ENCODE results near the gene GHRH.

Gene GHRH

GRCh38 chr20:37260923-37261322 is 691 bp downstream of the GHRH start:
- no peak for DNase-seq (ENCODE audit: low read depth in 2 of 2)

DNA sequence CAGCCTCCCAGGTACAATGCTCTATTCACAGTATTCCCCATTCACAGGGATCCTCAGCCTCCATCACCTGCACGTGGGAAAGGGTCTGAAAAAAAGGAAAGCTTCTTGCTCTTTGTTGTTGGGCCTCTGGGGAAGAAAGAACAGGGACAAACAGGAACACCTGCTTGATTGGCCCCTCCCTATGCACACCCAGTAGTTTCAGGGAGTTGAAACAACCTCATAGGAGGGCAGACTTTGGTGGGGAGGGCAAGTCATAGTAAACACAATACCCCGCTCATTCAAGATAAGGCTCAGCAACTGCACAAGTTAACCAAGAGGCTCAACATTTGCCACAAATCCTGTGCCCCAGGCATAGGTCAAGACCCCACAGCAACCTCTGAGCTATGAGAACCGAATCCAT is 1.7 kb downstream of the GHRH start:
- no peak for DNase-seq (ENCODE audit: low read depth in 2 of 2)

DNA sequence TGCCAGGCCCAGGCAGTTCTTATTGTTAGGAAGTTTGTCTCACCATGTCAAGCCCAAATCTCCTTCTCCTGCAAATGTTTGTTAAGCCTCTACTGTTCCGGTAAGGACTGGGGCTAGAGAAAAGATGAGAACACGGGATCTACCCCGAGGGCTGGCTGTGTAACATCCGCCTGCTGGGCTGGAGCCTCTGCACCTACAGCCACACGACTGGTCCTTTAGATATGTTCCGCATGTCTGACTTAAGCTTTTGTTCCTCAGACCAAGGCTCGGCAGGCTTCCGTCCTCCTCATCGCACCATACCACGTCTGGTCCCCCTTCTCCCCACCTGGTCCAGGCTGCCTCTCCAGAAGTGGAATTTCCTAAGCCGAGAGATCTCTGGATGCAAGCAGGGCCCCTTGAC is 2.6 kb downstream of the GHRH start:
- DNase-seq (ENCODE audit: low read depth in 2 of 2) = no peak

- DNase-seq (ENCODE audit: low read depth in 2 of 2) = no peak
Measured at GRCh38 chr20:37257988-37258387, 3.6 kb downstream of the GHRH start.

GRCh38 chr20:37257530-37257929 is 4.1 kb downstream of the GHRH start:
- no peak for DNase-seq (ENCODE audit: low read depth in 2 of 2)

DNA sequence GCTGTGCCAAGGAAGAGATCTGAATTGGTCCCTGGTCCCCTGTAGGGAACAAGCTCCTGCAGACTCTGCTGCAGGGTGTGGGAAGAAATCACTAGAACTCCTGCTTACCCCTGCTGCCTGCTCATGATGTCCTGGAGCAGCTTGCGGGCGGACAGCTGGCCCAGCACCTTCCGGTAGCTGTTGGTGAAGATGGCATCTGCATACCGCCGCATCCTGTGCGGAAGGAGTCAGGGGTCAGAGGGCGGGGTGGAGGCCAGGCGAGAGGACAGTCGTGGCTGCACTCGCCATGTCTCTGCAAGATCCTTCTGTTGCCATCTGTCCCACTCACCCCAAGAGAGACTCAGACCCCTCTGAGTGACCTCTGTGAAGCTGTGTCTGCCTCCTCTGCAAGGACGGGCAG is 5.3 kb downstream of the GHRH start:
- DNase-seq (ENCODE audit: low read depth in 2 of 2) = no peak

DNA sequence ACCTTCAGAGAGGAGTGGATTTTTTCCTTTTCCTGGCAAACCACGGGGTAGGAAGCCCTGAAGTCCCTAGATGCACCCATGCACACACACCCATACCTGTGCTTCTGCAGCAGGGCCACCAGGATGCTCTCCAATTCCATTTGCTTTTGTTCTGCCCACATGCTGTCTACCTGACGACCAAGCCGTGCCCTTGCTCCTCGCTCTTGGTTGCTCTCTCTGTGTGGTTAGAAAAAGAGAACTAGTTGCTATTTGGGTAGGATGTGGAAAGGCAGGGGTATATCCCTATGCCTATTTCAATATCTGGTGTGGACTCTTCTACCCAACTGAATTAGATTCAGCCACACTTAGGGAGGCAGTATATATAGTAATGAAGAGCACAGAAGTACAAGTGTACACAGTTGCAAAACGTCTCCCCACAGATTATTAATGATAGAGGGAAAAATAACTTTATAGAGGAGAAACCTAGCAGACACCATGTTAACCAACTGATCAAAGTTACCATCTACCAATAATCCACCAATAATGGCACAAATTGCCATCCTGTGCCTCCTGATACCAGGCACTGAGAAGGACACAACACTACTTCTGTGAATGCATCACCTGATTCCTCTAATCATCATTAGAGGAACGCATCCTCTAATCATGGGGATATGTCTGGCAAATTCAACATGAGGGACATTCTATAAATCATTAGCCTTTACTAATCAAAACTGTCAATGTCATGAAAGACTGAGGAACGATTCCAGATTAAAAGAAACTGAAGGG is 7.3 kb downstream of the GHRH start:
- DNase-seq (ENCODE audit: low read depth in 2 of 2) = no peak

DNA sequence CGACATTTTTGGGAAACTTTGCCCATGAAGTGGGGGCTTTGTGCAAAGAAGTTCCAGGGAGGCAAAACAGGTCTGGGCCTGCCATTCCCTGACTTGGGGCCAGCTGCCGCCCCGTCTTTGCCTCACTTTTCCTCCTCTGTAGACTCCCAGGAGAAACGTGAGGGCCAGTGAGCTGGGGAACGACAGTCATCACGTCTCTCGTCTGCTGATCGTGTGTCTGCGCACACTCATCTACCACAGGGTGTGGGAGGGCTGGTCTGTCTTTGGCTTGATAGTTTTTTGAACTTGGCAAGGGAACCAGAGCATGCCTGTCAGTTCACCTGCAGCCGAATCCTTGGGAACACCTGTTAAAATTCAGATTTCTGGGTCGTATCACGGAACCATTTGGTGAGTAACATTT is 8.5 kb downstream of the GHRH start:
- no peak for DNase-seq (ENCODE audit: low read depth in 2 of 2)

DNA sequence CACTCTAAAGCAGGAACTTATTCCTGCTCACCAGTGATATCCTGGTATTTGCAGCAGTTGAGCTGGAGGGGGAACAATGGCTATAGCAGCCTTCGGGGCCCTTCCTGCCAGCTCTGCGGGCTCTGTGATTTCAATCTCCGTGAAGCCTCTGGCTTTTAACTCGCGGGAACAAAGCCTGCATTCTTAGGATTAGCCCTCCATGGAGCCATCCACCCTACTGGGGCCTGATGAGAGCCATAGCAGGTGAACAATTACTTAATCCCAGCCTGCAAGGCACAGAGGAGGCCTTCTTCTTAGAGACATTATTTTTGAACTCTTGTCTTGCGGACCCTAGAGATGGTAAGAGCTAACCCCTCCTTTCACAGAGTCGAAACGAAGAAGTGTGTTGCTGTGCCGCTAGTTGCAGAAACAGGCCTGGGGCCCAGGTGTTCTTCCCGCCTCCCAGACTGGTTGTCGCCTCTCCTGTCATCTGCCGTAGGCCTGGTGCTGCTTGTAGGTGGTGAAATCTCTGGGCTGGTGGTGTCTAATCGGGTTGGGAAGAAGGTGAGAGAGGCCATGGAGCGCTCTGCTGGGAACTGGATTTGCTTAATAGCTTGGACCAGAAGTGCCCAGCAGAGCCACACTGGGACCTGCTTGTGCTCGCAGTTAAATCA is 9.7 kb downstream of the GHRH start:
- DNase-seq (ENCODE audit: low read depth in 2 of 2) = no peak

DNA sequence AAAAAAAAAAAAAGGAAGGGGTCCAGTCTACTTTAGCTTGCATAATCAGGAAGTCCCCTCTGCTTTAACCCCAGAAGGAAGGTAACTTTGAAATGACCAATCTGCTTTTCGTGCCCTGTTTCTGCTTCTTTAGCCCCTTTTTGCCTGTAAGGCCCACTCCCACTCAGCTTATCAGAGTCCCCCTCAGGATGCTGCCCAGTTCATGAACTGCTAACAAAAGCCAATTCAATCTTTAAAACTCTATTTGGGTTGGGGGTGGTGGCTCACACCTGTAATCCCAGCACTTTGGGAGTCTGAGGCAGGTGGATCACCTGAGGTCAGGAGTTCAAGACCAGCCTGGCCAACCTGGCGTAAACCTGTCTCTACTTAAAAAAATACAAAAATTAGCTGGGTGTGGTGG is 12.3 kb downstream of the GHRH start:
- no peak for DNase-seq (ENCODE audit: low read depth in 2 of 2)

DNA sequence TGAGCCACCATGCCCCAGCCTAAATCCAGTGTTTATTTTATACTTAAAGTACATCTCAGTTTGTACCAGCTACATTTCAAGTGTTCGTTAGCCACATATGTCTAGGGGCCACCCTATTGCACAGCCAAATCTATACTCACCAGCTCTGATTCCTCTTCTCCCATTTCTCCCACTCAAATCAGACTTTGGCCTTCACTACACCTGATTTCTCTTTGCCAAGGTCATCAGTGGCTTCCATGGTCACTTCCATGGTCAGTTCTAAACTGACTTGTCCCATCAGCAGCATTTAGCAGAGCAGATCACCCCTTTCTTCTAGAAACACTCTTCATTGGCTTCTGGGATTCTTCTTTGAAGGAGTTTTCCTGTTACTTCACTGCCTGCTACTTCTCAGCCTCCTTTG is 14.1 kb downstream of the GHRH start:
- DNase-seq (ENCODE audit: low read depth in 2 of 2) = no peak

DNA sequence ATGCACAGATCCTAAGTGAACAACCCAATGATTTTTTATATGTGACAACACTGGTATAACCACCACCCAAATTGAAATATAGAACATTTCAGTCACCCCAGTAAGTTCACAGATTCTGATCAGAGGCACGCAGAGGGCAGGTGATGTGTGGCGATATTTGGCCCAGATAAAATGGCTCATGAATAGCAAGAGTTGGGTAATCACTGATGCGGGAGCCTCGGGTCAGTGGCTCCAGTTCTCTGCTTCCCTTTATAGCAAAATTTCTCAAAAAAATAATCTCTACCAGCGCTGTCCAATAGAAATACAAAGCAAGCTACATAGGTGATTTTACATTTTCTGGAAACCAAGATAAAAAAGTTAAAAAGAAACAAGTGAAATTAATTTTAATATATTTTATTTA is 14.9 kb downstream of the GHRH start:
- no peak for DNase-seq (ENCODE audit: low read depth in 2 of 2)

DNA sequence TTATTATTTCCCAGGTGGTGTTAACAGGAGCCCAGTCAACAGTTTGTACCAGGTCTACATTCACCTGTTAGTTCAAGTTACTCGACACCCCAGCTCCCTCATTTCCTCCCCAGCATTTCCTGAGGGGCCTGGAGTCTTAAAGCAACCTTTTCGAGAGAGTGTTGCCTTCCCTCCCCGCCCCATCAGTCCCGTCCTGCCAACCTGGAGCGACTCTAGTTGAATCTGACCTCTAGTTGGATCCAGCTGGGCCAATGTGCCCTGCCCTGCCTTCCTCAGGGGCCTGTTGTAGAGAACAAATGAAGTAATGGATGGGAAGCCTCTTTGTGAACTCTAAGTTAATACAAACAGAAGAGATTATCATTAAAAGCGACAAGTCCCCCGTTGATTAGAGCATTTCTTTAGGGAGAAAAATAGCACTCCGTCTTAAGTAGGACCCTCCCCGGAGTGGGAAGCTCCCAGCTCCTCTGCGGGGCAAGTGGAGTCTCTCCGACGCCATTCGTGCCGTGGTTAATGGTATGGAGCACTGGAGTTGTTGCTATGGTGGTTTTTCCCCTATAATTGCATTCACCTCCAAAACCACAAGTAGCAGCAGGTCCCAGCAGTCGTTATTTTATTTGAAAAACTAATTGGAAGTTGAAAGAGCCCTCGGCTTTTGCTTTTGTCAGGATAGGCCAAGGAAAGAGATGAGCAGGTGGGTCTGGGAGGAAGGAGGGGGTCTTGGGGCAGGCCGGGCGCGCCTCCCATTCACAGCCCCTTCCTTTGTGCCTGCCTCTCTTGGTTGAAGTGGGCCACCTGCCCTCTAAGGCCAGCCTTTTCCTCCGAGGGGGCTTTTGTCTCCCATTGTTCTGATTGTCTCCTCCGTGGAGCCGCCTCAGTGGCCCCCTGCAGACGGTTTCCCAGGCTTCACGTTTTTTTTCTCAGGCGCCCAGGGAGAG is 16.1 kb downstream of the GHRH start:
- no peak for DNase-seq (ENCODE audit: low read depth in 2 of 2)

- no peak for DNase-seq (ENCODE audit: low read depth in 2 of 2)
Measured at GRCh38 chr20:37244572-37244957, 17.0 kb downstream of the GHRH start.

DNA sequence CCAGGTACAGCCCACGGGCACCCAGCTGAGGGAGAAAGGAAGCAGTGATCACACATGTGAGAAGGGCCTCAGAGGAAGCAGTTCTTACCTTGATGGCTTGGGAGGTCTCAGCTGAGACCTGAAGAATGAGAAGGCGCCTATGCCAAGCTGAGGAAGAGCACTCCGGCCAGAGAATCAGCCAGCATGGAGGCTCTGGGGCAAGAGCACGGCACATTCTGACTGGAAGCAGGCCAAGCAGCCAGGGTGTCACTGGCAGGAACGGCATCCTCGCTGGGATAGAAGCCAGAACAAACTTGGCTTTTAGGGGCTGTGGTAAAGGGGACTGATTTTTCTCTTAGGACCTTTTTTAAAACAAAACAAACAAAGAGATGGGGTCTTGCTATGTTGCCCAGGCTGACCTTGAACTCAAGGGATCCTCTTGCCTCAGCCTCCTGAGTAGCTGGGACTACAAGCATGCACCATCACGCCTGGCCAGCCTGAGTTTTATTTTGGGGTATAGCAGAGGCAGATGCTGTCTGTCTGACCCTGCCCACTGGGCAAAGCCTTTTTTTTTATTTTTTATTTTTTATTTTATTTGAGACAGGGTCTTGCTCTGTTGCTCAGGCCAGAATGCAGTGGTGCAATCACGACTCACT is 17.6 kb downstream of the GHRH start:
- DNase-seq (ENCODE audit: low read depth in 2 of 2) = no peak

- no peak for DNase-seq (ENCODE audit: low read depth in 2 of 2)
Measured at GRCh38 chr20:37243076-37243936, 18.3 kb downstream of the GHRH start.

DNA sequence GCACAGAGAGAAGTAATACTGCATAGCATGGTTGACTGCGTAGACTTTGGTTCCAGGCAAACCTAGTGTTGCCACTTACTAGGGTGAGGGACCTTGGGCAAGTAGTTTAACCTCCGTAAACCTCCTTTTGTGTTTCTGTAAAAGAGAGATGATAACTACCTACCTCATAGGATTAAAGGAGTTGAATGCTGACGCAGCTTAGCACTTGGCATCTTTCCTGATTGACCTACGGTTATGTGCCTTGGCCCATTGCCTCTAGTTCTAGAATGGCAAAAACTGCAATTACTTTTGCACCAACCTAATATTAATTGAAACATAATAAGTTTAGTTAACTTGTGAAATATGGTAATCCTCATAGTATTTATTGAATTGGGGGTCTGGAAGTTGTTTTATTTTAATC is 19.1 kb downstream of the GHRH start:
- no peak for DNase-seq (ENCODE audit: low read depth in 2 of 2)

DNA sequence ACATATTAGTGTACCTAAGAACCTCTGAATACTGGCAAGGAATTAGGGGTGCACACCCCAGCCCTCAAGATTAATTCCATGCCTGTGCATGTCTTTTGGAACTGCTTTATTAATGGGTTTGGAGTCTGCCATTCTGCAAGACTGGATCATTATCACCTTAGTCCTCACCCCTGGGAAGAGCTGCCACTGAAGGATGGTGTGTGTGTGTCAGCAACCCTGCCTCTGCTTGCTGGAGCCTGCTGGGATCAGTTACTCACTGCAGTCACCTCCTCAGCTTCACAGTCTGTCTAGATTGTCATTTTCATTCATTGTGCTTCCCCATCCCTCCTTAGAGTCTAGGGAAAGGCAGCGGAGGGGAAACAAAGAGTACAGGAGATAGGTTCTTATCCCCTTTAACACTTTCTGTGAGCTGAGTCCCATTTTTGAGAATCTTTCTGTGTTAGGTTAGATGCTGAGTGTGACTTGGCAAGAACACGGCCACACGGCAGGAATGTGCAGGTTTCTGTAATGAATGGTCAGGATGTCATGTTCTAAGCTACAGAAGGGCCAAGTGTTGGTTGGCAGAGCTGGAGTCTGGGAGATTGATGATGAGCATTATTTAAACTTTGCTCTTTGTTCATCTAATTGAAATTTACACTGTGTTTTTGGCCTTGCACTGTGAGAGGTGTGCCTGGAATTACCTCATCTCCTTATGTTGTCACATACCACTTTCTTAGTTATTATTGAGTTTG is 21.1 kb downstream of the GHRH start:
- no peak for DNase-seq (ENCODE audit: low read depth in 2 of 2)

DNA sequence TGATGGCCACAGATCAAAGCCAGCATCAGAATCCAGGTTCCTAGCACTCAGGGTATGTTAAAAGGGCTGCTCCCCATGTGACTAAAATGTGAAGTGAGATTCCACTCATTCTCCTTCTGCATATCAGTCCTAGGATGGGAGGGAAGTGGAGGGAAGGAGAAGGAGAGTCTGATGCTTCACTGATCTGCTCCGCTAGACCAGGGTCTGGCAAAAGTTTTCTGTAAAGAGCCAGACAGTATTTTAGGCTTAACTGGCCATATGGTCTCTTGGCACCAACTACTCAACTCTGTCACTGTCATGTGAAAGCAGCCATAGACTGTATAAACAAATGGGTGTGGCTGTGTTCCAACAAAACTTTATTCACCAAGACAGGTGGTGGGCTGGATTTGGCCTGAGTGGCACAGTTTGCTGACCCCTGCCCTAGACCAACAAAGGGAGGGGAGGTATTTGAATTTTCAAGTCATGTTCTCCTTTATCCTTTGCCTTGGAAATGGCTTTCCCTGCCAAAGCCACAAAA is 22.6 kb downstream of the GHRH start:
- DNase-seq (ENCODE audit: low read depth in 2 of 2) = no peak

- no peak for DNase-seq (ENCODE audit: low read depth in 2 of 2)
Measured at GRCh38 chr20:37238426-37238825, 23.2 kb downstream of the GHRH start.
